ENCODE measurements around the gene EFCAB14. TPM values are rescaled to one million over a fixed set of nuclear protein-coding genes. Genes with fewer than 3 reads are reported as not detected.

The EFCAB14 gene
- polyA plus RNA-seq, 1 donor from 2014 or later, result 7.6 TPM

DNA sequence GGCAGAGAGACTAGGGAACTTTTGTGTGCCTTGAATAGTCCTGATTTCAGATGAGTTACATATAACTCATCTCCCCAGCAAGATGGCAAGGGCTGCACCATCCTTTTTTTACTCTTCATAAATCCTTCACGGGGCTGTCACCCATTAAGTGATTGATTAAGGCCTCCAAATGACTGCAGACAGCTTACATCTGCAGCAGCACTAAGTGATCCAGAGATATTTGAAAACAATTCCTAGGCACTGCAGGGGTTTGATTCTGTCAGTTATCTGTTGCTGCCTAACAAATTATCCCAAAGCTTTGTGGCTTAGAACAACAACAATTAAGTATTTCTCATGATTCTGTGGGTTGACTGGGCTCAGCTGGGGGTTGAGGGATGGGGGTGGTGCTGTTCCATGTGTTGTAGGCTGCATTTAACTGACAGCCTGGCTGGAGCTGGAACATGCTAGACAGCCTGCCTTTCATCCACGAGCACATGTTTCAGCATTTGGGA is 27.9 kb downstream of the EFCAB14 start:
- Histone ChIP-seq H3K27me3 (ENCODE audit: insufficient read depth, low read depth, low read length) (no peaks in the 10 kb centered on the region), H3K9me2 (ENCODE audit: insufficient read depth, low read length) (no peaks in the 10 kb centered on the region), H3K27ac (ENCODE audit: low read length) (no peak overlapping the region), H2AFZ (ENCODE audit: low read depth, low read length) (no peak overlapping the region), H3K9me3 (ENCODE audit: low read length) (no peaks in the 10 kb centered on the region), H3K4me2 (ENCODE audit: low read length) (no peak overlapping the region), H3K9ac (ENCODE audit: low read length) (no peak overlapping the region), H4K20me1 (ENCODE audit: insufficient read depth) (no peaks in the 10 kb centered on the region), H3K4me3 (ENCODE audit: low read length) (no peak overlapping the region), H3F3A (ENCODE audit: insufficient read depth, low read length, poor library complexity, severe bottlenecking) (no peaks in the 10 kb centered on the region), H3K36me3 (ENCODE audit: insufficient read depth, low read length) (peaks cover 24% of the 10 kb centered on the region), H3K79me2 (replicated peaks; ENCODE audit: insufficient read depth, low read length) (no peaks in the 10 kb centered on the region)
- TF ChIP-seq TAF1 (IDR thresholded peaks at IDR 0.05; ENCODE audit: low read depth) (no peak), RAD21 (conservative IDR thresholded peaks at IDR 0.05) (no peak), SMC3 (conservative IDR thresholded peaks at IDR 0.05; ENCODE audit: poor library complexity) (no peak), EP300 (conservative IDR thresholded peaks at IDR 0.05; ENCODE audit: poor library complexity, severe bottlenecking) (no peak), REST (IDR thresholded peaks at IDR 0.05; ENCODE audit: borderline replicate concordance) (no peak)
- TF ChIP-seq, protein P1, sequence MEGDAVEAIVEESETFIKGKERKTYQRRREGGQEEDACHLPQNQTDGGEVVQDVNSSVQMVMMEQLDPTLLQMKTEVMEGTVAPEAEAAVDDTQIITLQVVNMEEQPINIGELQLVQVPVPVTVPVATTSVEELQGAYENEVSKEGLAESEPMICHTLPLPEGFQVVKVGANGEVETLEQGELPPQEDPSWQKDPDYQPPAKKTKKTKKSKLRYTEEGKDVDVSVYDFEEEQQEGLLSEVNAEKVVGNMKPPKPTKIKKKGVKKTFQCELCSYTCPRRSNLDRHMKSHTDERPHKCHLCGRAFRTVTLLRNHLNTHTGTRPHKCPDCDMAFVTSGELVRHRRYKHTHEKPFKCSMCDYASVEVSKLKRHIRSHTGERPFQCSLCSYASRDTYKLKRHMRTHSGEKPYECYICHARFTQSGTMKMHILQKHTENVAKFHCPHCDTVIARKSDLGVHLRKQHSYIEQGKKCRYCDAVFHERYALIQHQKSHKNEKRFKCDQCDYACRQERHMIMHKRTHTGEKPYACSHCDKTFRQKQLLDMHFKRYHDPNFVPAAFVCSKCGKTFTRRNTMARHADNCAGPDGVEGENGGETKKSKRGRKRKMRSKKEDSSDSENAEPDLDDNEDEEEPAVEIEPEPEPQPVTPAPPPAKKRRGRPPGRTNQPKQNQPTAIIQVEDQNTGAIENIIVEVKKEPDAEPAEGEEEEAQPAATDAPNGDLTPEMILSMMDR (IDR thresholded peaks at IDR 0.05; ENCODE audit: poor library complexity, severe bottlenecking), result no peak

DNA sequence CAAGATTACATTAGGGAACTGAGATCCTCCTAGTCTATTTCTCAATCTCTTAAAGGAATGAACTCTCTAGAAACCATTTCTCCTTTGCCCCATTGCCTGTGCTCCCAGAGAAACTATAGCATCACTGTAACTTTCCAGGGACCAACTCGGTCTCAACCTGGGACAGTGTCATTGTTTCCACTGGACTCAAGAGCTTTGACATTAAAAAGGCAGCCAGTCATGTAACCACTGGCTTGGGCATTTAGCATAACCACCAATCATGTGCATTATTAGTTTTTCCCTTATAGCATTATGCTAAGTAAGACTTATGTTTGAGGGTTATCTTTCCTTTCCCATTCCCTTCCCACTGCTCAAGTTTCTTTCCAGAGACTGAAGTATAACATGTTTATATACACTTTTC is 29.0 kb downstream of the EFCAB14 start:
- no peak overlapping the region for H3K4me2 ChIP-seq (ENCODE audit: low read length)
- no peak overlapping the region for H2AFZ ChIP-seq (ENCODE audit: low read depth, low read length)
- TF ChIP-seq SMC3 (conservative IDR thresholded peaks at IDR 0.05; ENCODE audit: poor library complexity) (no peak), MXI1 (conservative IDR thresholded peaks at IDR 0.05; ENCODE audit: poor library complexity, severe bottlenecking) (no peak), EZH2 (IDR thresholded peaks at IDR 0.05; ENCODE audit: borderline replicate concordance, insufficient read depth, low read length, poor library complexity, severe bottlenecking) (no peak), POLR2AphosphoS5 (IDR thresholded peaks at IDR 0.05) (no peak), TAF1 (IDR thresholded peaks at IDR 0.05; ENCODE audit: low read depth) (no peak), EP300 (conservative IDR thresholded peaks at IDR 0.05; ENCODE audit: poor library complexity, severe bottlenecking) (no peak), REST (IDR thresholded peaks at IDR 0.05; ENCODE audit: borderline replicate concordance) (no peak), RAD21 (conservative IDR thresholded peaks at IDR 0.05) (no peak)
- TF ChIP-seq, protein P1 (IDR thresholded peaks at IDR 0.05; ENCODE audit: poor library complexity, severe bottlenecking), result no peak
- H3K79me2 ChIP-seq (replicated peaks; ENCODE audit: insufficient read depth, low read length), result no peaks in the 10 kb centered on the region
- no peak overlapping the region for H3K27ac ChIP-seq (ENCODE audit: low read length)
- no peak overlapping the region for H3K4me3 ChIP-seq (ENCODE audit: low read length)
- no peaks in the 10 kb centered on the region for H3K9me2 ChIP-seq (ENCODE audit: insufficient read depth, low read length)
- no peaks in the 10 kb centered on the region for H4K20me1 ChIP-seq (ENCODE audit: insufficient read depth)
- no peaks in the 10 kb centered on the region for H3K27me3 ChIP-seq (ENCODE audit: insufficient read depth, low read depth, low read length)
- H3K9me3 ChIP-seq (ENCODE audit: low read length), result no peaks in the 10 kb centered on the region
- H3K36me3 ChIP-seq (ENCODE audit: insufficient read depth, low read length), result peaks cover 31% of the 10 kb centered on the region
- no peaks in the 10 kb centered on the region for H3F3A ChIP-seq (ENCODE audit: insufficient read depth, low read length, poor library complexity, severe bottlenecking)
- no peak overlapping the region for H3K9ac ChIP-seq (ENCODE audit: low read length)

Measured in neural cell (in vitro differentiated cells).